ENCODE results near the gene DMRTC2.

DMRTC2 gene

DNA sequence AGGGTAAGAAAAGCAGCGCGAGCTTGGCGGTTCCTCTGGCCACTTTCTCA is at the start of gene DMRTC2:
TSS of gene DMRTC2 (plus strand) at position 42 of the 50 bp plus-strand sequence. CDS start 2,387 bp downstream, outside the sequence.
- no peak for DNase-seq

DNA sequence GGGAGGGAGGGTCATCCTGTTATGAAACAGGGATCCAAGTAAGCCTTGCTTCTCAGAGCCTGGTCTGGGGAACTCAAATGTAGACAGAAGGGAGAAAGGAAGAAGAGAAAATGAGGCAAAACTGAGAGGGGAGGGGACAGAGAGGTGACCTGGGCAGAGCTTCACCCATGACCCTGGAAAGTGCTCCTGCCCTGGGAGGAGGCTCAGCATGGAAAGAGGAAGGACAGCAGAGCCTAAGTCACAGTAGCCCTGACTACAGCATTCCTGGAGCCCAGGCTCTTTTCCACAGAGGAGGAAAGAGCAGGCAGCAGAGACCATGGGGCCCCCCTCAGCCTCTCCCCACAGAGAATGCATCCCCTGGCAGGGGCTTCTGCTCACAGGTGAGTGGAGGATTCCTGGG is 48.5 kb upstream of the DMRTC2 start, which contains the start of gene CEACAM3:
TSS of gene CEACAM3 (plus strand) at position 226 of the 400 bp plus-strand sequence. CDS start at position 317, 91 bp downstream.
- no peak for DNase-seq

DNA sequence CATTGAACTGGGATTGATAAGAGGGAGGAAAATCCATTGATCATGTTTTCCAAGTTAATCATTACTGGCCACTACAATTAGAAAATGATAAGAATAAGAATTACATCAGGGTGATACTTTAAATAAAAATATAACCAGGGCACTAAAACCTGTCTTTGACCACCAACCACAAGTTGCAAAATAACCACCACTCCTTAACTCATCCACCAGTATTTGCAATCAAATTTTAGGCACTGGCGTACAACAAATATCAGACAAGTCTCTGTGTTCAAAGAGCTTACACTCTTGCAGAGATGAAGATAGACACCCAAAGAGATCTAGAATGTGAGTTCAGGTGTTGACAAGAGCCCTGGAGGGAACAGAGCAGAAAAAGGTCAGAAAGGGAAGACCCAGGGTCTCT is 47.9 kb upstream of the DMRTC2 start:
- DNase-seq: no peak

DNA sequence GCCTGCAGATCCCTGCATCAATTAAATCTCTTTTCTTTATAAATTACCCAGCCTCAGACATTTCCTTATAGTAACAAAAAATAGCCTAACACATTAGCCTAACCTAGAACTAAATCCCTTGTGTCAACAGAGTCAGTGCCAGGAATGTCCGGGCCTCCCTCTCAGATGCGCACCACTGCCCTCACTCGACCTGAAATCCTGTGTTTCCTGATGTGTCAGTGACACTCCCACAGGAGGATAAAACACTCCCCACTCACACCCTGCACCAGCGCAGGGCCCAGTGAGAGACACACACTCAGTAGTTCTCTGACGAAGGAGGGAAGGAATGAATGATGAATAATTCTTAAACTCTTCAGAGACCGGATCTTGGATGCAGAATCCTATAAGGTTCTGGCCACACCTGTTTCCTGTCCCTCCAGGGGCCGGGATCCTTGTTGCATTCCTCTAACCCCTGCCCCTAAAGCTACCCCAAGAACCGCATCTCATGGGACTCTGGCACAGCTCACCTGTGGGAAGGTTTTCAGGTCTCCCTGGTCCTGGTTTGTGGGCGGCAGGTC is 45.3 kb upstream of the DMRTC2 start:
- DNase-seq: no peak

DNA sequence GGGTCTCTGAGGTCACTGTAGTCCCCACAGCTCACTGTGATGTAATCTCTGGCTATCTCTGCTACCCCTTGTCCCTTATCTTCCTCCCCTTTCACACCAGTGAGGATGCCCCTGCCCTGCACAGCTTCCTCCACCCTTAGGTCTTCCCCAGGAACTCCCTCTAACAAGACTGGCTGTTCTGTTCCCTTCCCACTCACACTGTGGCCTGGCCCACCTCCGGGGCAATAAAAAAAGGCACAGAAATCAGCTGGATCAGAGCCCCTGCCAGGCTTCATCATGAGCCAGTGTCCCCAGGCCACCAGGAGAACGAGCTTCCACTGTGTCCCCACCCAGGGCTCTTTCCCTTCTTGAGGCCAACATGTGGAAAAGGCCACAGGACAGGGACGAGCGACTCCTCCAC is 43.8 kb upstream of the DMRTC2 start:
- no peak for DNase-seq

DNA sequence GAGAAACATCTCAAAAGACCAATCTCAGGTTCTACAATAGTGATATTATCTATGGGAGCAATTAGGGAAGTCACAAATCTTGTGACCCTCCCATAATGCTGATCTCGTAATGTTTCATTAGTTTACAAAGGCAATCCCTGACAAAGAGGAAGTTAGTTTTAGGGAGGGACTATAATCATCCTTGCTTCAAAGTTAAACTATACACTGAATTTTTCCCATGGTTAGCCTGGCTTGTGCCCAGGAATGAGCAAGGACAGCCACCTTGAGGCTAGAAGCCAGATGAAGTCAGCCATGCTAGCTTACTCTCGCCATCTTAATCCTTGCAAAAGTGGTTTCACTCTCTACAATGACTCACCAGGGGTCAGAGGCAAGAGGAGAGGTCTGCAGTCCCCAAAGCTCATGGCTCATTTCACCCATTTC is 43.0 kb upstream of the DMRTC2 start:
- DNase-seq: no peak

DNA sequence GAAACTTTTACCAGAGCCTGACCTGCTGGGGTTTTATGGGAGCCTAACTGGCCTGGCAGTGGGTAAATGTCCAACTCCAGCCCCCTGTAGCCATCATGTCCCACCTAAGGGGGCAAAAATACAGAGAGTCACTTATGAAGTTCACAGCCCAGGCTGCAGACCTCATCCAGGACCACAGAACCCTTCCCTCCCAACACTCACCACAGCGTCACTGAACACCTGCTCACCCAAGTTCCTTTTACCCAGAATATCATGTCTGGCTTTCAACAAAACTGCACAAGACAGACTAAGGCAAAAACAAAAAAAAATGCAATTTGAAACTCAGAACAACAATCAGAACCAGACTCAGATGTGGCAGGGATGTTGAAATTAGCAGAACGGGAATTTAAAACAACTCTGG is 42.1 kb upstream of the DMRTC2 start:
- DNase-seq: no peak

DNA sequence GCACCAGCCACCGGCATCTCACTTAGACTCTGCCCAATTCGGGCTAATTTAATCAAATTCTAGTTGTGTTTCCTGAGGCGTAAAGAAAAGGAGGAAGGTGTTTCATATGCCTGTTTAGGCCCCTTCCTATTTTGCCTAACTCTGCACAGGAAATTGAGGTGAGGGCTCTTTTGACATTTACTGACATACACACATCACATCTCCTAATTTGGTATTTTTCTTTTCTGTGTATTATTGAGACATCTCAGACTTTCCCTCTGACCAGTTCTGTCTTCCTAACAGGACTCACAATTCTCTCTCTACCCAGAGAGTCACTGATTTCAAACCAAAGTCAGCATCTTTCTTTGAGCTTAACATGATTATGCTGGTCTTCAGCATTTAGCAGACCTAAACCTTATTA is 40.5 kb upstream of the DMRTC2 start:
- no peak for DNase-seq

DNA sequence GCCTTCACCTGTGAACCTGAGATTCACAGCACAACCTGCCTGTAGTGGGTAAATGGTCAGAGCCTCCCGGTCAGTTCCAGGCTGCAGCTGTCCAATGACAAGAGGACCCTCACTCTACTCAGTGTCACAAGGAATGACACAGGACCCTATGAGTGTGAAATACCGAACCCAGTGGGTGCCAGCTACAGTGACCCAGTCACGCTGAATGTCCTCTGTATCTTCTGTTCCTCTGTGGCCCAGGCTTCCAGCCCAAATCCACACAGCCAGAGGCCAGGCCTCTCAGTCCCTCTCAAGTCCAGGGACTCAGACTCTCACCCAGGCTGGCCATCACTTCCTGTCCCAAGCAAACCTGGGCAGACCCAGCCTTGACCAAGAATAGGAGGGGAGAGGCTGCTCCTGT is 37.7 kb upstream of the DMRTC2 start:
- DNase-seq: no peak

DNA sequence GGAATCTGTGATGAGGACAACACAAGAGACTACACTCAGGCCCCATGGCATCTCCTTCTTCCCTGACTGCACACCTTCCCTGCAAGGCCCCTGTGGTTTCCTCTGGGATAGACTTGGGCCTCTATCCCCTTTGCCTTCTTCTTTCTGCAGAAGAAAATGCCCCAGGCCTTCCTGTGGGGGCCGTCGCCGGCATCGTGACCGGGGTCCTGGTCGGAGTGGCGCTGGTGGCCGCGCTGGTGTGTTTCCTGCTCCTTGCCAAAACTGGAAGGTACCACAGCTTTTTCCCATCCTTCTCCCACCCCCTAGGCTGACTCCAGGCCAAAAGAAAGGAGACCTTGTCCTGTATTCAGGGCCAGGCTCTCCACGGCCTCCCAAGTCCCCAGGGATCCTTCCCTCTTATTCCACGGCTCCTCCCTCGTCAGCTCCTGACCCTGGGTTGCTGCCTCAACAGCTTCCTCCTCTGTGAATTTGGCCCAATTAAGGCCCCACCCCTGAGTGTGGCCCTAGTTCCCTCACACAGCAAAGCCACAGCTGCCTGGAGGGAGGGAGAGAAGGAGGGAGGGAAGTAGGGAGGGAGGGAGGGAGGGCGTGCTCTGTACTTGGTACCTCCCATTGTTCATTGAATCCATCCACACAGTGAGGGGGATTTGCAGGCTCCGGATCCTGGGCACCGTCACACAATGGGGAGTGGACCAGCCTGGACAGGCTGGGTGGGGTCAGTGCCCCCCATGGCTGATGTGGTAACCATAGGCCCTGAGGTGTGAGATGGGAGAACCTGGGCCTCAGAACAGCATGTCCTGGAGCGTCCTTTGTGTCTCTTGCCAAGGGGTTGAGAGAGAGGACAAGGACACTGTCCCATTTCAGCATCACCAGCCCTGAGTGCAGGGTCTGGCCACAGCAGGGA is 35.9 kb upstream of the DMRTC2 start:
- DNase-seq: no peak

DNA sequence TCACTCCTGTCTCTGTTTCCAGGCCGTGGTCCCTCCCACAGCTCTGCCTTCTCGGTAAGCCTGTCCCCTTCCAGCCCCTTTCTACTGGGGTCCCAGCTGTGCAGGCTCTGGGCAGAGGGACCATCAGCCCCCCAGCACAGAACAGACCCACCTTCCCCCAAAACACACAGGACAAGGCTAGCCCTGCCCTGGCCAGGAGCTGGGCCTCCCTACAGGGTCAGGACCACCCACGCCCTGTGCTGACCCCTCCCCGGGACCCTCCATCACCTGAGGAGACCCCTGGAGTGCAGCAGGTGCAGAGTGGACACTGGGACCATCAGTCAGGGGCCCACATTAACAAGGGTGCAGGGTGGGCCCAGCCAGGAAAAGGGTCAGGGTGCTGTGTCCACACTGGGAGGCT is 34.5 kb upstream of the DMRTC2 start:
- no peak for DNase-seq

DNA sequence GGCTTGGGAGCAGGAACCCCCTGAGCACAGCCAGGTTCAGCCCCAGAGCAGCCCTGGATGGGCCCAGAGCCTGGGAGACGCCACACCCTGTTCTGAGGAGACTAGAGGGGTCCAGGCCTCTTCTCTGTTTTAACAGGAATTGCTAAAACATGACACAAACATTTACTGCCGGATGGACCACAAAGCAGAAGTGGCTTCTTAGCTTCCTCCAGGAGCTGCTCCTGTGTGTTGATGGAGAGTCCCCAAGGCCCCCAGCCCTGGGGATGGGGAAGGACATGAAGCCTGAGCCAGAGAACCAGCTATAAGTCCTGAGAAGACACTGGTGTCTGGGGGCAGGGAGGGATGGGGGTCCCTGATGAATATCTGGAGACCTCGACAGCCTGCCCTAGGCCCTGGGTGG is 33.8 kb upstream of the DMRTC2 start:
- DNase-seq: no peak

DNA sequence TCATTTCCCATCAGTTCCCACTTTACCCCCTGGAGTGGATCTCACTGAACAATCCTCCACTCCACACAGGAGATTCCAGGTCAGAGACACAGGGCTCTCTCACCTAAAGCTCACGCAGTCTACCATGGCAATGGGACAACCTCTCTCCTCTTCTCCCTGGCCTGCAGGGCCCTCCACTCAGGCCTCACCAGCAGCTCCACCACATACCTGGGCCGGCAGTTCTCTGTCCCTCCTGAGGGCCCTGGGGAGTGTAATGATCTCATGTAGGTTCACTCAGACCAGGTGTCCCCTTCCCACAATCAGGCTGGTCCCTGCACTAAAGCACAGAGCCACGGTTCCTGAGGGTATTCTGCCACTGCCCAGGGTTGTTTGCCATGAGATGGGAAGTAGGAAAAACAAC is 32.9 kb upstream of the DMRTC2 start:
- no peak for DNase-seq

DNA sequence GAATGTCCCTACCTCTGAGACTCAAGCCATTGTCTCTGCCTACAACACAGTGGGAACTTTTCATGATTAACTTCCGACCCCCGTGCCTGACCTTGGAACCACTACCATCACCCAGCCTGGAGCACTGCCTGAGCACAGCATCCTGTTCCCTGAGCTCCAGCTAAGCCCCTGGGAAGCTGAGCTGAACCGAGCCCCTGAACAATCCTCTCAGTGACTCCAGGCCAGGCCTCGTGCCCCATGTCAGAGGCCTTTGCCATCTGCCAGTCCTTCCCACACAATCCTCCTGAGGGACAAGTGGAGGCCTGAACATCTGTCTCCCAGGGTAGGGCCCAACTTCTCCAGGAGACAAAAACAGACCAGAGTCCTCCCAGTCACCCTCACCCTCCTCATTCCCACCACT is 30.9 kb upstream of the DMRTC2 start:
- no peak for DNase-seq

DNA sequence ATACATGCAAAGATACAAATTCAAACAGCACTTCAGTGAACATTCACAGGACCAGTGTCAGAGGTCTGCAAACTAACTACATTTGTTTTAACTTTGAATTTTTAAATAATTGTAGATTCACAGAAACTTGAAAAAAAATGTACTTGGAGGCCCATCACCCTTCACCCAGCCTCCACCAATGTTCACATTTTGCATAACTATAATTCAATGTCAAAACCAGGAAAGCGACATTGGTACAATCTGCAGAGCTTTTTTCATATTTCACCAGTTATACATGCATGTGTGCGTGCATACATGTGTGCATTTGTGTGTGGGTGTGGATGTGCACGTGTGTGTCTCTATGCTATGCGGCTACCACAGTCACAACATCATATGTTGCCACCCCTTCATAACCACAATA is 29.5 kb upstream of the DMRTC2 start:
- DNase-seq: no peak

DNA sequence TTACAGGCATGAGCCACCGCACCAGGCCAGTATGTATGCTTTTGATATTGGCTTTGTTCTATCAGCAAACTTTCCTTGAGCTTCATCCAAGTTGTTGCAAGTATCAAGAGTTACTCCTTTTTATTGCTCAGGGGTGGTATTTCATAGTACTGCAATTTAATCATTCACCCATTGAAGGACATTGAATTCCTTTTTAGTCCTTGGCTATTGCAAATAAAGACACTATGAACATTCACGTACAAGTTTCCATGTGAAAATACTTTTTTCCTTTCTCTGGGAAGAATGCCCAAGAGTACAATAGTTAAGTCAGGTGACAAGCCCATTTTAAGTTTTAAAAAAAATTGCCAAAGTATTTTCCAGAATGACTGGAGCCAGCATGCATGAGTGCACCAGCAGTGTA is 28.1 kb upstream of the DMRTC2 start:
- DNase-seq: no peak

DNA sequence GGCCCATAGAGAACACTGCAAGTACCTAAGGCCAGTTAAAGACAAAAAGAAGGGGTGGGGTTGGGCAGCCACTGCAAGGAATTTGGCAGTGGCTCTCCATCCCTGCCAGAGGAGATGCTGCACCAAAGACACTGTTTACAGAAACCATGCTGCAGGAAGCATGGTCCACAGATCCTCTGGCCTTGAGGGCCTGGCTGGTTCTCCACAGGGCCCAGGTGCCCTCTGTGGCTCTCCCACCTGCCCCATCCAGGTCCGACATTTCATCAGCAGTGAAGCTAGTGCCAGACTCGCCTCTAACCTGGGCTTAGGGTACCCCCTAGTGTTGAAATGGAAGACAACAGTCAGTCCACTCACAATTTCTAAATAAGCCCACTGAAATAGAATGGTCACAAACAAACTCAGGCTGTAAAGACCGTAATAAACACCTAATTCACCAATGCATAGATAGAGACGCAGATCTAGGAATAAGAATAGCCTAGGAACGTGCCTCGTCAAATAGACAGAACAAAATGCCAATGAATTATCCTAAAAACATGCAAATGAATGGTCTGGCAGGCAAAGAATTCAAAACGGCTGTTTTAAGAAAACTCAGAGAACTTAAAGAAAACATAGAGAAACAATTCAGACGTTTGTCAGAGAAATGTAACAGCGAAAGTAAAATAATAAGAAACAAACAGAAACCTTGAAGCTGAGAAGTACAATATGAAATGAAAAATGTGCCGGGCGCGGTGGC is 23.7 kb upstream of the DMRTC2 start:
- DNase-seq: no peak

DNA sequence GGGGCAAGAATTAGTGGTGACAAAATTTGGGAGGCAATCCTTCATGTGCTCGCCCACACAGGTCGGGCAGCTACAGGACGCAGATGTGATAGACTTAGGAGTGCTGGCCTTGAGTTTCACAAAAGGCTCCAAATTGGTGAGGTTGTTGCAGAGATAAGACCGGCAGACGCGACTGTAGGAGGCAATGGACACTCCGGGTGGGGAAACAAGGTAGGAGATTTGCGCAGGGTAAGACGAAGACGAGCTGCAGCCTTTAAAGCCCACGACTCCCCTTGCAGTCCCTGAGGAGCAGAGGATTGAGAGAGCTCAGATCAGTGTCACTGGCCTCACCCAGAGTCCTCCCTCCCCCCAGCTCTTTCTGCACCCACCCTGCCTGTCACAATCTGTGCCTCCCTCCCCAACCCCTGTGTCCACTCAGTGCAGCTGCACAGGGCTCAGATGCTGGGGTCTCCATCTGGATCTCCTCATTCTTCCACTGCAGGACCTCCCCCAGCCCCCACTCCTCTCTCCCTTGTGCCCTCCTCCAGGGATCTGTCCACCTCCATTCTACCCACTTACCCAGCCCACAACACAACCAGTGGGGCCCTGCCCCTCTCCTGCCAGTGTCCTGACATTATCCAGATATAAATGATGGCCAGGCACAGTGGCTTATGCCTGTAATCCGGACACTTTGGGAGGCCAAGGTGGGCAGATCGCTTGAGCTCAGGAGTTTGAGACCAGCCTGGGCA is 6.7 kb upstream of the DMRTC2 start:
- DNase-seq: no peak

DNA sequence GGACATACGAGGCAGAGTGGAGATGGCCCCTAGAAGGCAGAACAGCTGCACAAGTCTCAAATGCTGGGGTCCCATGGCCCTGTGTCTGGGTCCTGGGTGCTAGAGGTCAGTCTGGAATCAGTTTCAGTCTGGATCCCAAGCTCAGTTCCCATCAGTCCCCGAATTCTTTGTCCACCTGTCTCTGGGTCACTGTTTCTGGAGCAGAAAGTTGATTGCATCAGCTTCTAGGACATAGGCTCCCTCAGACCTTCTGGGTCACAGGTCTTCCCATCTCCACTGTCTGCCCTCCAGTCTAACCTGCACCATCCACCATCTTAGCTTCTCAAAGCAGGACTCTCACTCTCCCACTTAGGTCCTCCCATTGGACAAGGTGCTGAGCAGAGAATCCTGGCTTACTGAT is 5.6 kb upstream of the DMRTC2 start:
- DNase-seq: no peak

DNA sequence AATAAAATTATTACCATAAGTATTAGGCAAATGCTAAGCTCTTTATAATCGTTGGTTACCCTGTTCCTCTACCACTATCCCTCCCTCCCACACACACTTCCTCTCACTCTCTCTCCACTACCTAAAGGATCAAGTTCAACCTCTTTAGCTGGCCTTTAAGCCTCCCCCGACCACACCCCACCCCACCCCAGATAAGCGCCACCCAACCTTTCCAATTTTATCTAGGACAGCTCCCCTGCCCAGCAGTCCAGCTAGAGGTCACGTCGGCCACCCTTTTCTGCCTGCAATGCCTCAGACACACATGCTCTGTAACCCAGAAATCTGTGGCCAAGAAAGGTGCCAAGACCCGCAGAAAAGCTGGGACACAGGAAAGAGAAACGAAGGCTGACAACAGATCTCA is 1.5 kb upstream of the DMRTC2 start:
- no peak for DNase-seq

DNA sequence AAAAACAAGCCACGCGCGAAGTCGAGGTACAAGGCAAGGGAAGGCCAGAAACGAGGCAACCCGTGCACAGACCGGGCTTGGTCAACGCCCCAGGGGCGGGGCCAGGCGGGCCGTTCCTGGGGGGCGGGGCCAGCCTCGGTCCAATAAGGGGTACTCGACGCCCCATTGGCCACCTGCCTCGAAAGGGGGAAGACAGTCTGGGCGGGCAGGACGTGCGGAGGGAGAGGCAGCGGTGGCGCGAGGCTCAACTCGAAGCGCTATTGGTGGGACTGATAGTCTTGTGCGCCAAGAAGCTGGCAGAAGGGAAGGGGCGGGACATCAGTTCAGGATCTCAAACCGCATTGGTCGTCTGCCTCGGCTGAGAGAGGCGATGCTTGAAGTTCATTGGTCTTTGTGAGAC is 241 bp upstream of the DMRTC2 start, which contains the start of gene LYPD4:
TSS of gene LYPD4 (minus strand) at position 83 of the 400 bp plus-strand sequence. CDS start 5,398 bp downstream, outside the sequence.
- DNase-seq: no peak

DNA sequence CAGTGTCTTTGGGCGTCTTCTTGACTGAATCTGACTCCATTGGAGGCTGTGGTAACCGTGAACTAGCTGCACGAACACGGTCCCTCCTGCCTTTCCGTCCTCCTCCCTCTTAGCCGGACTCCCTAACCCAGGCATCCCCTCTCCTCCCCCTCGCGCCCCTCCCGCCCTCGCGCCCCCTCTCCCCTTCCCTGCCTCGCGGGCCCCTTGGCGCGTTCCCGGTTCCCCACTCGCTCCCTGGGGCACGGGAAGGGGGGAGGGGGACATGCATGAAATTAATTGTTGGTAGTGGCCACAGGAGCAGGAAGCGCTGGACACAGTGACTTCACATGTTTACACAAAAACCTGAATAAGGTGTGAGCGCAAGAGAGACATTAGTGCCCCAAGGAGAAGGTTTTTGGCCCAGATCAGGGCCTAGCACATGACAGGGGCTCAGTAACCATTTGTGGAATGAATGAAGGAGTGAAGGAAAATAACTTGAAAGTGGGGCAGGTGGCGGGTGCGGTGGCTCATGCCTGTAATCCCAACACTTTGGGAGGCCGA is 279 bp downstream of the DMRTC2 start:
- no peak for DNase-seq

DNA sequence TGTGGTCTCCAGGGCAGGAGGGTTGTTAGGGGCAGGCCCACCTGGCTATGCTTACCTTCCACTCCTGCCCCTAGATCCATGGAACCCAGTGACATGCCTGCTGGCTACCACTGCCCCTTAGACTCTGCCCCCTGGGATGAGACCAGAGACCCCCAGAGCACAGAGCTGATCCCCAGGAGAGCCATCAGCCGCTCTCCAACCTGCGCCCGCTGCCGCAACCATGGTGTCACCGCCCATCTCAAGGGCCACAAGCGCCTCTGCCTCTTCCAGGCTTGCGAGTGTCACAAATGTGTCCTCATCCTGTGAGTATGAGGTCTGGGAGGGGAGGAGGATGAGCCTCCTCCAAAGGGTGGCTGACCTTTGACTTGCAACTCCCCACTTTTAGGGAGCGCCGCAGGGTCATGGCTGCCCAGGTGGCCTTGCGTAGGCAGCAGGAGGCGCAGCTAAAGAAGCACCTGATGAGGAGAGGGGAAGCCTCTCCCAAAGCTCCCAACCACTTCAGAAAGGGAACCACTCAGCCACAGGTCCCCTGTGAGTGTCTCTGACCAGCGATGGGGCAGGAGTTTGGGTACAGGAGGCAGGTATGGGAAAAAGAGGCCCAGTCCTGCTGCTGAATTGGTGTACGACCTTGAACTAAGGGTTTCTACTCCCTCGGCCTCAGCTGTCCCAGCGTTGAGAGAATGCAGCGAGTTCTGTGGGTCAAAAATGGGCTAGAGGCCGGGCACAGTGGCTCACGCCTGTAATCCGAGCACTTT is 2.7 kb downstream of the DMRTC2 start:
- DNase-seq: no peak
